WTC11 (cell line): ENCODE data around the gene ZNF747. TPM values are rescaled to one million over a fixed set of nuclear protein-coding genes. Genes with fewer than 3 reads are reported as not detected.

Experiments
- ATAC-seq: fragments of 200-7000 bp; cut with Tn5 transposase; 2 replicates; pipeline ENCODE4 v1.10.0; 2021; ENCODE audit warnings: mild to moderate bottlenecking, moderate library complexity
- CTCF ChIA-PET: fragments of 300-600 bp; sonication (Branson Sonifier 250); formaldehyde crosslinking; loops from one replicate; lab custom pipeline; 2021; ENCODE audit warnings: antibody characterized with exemption; lab: Charles Lee
- POLR2A ChIA-PET: fragments of 350-600 bp; sonication (Branson Sonifier 250); formaldehyde crosslinking; loops from one replicate; lab custom pipeline; 2021; ENCODE audit warnings: antibody characterized with exemption; lab: Charles Lee
- DNase-seq: peaks from one replicate; pipeline ENCODE4 v3.0.0; 2021; ENCODE audit warnings: low spot score
- H3K27ac Mint-ChIP-seq: 2 replicates; pipeline ENCODE4 v1.8.0; 2021; ENCODE audit warnings: mixed read lengths
- H3K27me3 Mint-ChIP-seq: 2 replicates; pipeline ENCODE4 v1.8.0; 2021; ENCODE audit warnings: low read depth, mild to moderate bottlenecking, moderate library complexity, mixed read lengths
- H3K36me3 Mint-ChIP-seq: 2 replicates; pipeline ENCODE4 v1.8.0; 2021; ENCODE audit warnings: mixed read lengths
- H3K4me1 Mint-ChIP-seq: 2 replicates; pipeline ENCODE4 v1.8.0; 2022; ENCODE audit warnings: mixed read lengths
- H3K4me3 Mint-ChIP-seq: 2 replicates; pipeline ENCODE4 v1.8.0; 2021; ENCODE audit warnings: mild to moderate bottlenecking, moderate library complexity, mixed read lengths
- H3K9me3 Mint-ChIP-seq: 2 replicates; pipeline ENCODE4 v1.8.0; 2021; ENCODE audit warnings: mixed read lengths
- GRHL2 ChIP-seq: fragments of 250-450 bp; sonication (Bioruptor Pico); IDR thresholded peaks from 2 replicates; pipeline ENCODE4 v1.8.0; 2022; ENCODE audit warnings: mild to moderate bottlenecking, moderate library complexity; ENCODE audit not compliant: insufficient replicate concordance, severe bottlenecking
- KAT7 ChIP-seq: sonication (generic); formaldehyde crosslinking; IDR thresholded peaks from 2 replicates; pipeline ENCODE4 v1.8.1; 2023; ENCODE audit warnings: missing genetic modification reagents, mild to moderate bottlenecking, borderline replicate concordance
- MXD4 ChIP-seq: fragments of 250-450 bp; sonication (Bioruptor Pico); IDR thresholded peaks from 2 replicates; pipeline ENCODE4 v1.8.0; 2021; ENCODE audit warnings: mild to moderate bottlenecking, moderate library complexity, borderline replicate concordance
- NFYB ChIP-seq: sonication (generic); formaldehyde crosslinking; conservative IDR thresholded peaks from 2 replicates; pipeline ENCODE4 v1.8.0; 2022; ENCODE audit warnings: low read depth, missing genetic modification reagents
- RELA ChIP-seq: sonication (generic); formaldehyde crosslinking; IDR thresholded peaks from 2 replicates; pipeline ENCODE4 v1.8.1; 2022; ENCODE audit warnings: missing genetic modification reagents, mild to moderate bottlenecking, borderline replicate concordance
- TCF7 ChIP-seq: sonication (generic); formaldehyde crosslinking; IDR thresholded peaks from 2 replicates; pipeline ENCODE4 v1.8.0; 2022; ENCODE audit warnings: mild to moderate bottlenecking, low read depth, missing genetic modification reagents, moderate library complexity
- TEAD4 ChIP-seq: sonication (generic); formaldehyde crosslinking; IDR thresholded peaks from 2 replicates; pipeline ENCODE4 v1.8.0; 2022; ENCODE audit warnings: mild to moderate bottlenecking, missing genetic modification reagents
- ZNF317 ChIP-seq: sonication (generic); formaldehyde crosslinking; IDR thresholded peaks from 2 replicates; pipeline ENCODE4 v1.8.1; 2023; ENCODE audit warnings: low read depth, mild to moderate bottlenecking, moderate library complexity, missing genetic modification reagents, borderline replicate concordance
- ZNF396 ChIP-seq: fragments of 250-450 bp; sonication (Bioruptor Pico); IDR thresholded peaks from 2 replicates; pipeline ENCODE4 v1.8.0; 2021; ENCODE audit warnings: mild to moderate bottlenecking, moderate library complexity, borderline replicate concordance
- ZNF671 ChIP-seq: fragments of 250-450 bp; sonication (Bioruptor Pico); IDR thresholded peaks from 2 replicates; pipeline ENCODE4 v1.8.0; 2021; ENCODE audit warnings: mild to moderate bottlenecking
- total RNA-seq: library from RNA; stranded (reverse); gene quantifications from 3 replicates; pipeline ENCODE4 v1.2.3, GENCODE V29; 2021
- TF ChIP-seq, protein P1 (sequence below): sonication (generic); formaldehyde crosslinking; IDR thresholded peaks from 2 replicates; pipeline ENCODE4 v1.8.1; 2022; ENCODE audit warnings: low read depth, missing genetic modification reagents, borderline replicate concordance
- TF ChIP-seq, protein P2 (sequence below): sonication (generic); formaldehyde crosslinking; IDR thresholded peaks from 2 replicates; pipeline ENCODE4 v1.8.1; 2022; ENCODE audit warnings: low read depth, mild to moderate bottlenecking, moderate library complexity, missing genetic modification reagents, borderline replicate concordance
- TF ChIP-seq, protein P3 (sequence below): sonication (generic); formaldehyde crosslinking; IDR thresholded peaks from 2 replicates; pipeline ENCODE4 v1.8.0; 2022; ENCODE audit warnings: mild to moderate bottlenecking, missing genetic modification reagents
- TF ChIP-seq, protein P4 (sequence below): fragments of 250-450 bp; sonication (Bioruptor Pico); IDR thresholded peaks from 2 replicates; pipeline ENCODE4 v2.1.2; 2022; ENCODE audit warnings: mild to moderate bottlenecking, moderate library complexity
- TF ChIP-seq, protein P5 (sequence below): sonication (generic); formaldehyde crosslinking; IDR thresholded peaks from 2 replicates; pipeline ENCODE4 v1.8.0; 2023; ENCODE audit warnings: mild to moderate bottlenecking, missing genetic modification reagents
- TF ChIP-seq, protein P6 (sequence below): fragments of 250-450 bp; sonication (Bioruptor Pico); IDR thresholded peaks from 2 replicates; pipeline ENCODE4 v1.8.0; 2021; ENCODE audit warnings: mild to moderate bottlenecking
- TF ChIP-seq, protein P7 (sequence below): sonication (generic); formaldehyde crosslinking; IDR thresholded peaks from 2 replicates; pipeline ENCODE4 v1.8.0; 2022; ENCODE audit warnings: mild to moderate bottlenecking, missing genetic modification reagents
- TF ChIP-seq, protein P8 (sequence below): fragments of 200-600 bp; IDR thresholded peaks from 2 replicates; pipeline ENCODE4 v1.8.0; 2022; ENCODE audit warnings: antibody characterized with exemption

ZNF747 gene
- total RNA-seq, 1 experiment from 2014 or later: 11.3 TPM

DNA sequence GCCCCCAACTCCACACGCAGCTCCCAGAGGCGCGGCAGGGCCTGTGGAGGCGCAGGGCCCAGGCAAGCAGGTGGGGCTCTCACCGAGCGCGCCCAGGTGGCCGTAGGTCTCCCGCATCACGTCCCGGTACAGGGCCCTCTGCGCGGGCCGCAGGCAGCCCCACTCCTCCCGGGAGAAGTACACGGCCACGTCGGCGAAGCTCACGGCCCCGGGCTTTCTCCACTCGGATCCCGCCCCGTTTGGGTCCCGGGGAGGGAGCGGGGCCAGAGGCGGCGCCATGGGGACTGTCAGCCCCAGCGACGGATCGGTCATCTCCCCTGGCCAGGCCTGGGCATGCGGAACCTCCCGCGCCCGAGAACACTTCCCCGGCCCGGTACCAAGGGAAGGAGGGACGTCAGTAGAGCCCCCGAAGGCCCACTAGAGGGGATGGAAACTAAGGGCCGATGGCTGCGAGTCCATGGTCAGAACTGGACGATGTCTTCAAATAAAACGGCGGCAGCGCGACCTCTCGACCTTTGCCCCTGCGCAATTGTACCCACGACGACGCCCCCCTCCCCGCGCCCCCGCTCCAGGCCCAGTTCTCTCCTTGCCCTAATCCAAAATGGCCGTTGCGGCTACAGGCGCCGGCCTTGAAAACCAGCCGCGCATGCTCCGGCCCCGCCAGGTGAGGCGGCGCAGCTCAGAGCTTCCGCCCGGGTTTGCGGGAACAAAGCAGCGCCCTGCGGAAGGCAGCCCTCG lies at the start of gene ZNF747 (continued):
- TF ChIP-seq, protein P1, sequence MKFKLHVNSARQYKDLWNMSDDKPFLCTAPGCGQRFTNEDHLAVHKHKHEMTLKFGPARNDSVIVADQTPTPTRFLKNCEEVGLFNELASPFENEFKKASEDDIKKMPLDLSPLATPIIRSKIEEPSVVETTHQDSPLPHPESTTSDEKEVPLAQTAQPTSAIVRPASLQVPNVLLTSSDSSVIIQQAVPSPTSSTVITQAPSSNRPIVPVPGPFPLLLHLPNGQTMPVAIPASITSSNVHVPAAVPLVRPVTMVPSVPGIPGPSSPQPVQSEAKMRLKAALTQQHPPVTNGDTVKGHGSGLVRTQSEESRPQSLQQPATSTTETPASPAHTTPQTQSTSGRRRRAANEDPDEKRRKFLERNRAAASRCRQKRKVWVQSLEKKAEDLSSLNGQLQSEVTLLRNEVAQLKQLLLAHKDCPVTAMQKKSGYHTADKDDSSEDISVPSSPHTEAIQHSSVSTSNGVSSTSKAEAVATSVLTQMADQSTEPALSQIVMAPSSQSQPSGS (CRISPR knock-in tag): no peak
- TF ChIP-seq ZNF671 (CRISPR knock-in tag) (no peak), NFYB (CRISPR knock-in tag) (no peak), TCF7 (CRISPR knock-in tag) (no peak), RELA (CRISPR knock-in tag) (peak; percentile 69; the same call in 1 of the 2 replicates)
- TF ChIP-seq, protein P2, sequence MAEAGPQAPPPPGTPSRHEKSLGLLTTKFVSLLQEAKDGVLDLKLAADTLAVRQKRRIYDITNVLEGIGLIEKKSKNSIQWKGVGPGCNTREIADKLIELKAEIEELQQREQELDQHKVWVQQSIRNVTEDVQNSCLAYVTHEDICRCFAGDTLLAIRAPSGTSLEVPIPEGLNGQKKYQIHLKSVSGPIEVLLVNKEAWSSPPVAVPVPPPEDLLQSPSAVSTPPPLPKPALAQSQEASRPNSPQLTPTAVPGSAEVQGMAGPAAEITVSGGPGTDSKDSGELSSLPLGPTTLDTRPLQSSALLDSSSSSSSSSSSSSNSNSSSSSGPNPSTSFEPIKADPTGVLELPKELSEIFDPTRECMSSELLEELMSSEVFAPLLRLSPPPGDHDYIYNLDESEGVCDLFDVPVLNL (CRISPR knock-in tag): no peak
- TF ChIP-seq, protein P3, sequence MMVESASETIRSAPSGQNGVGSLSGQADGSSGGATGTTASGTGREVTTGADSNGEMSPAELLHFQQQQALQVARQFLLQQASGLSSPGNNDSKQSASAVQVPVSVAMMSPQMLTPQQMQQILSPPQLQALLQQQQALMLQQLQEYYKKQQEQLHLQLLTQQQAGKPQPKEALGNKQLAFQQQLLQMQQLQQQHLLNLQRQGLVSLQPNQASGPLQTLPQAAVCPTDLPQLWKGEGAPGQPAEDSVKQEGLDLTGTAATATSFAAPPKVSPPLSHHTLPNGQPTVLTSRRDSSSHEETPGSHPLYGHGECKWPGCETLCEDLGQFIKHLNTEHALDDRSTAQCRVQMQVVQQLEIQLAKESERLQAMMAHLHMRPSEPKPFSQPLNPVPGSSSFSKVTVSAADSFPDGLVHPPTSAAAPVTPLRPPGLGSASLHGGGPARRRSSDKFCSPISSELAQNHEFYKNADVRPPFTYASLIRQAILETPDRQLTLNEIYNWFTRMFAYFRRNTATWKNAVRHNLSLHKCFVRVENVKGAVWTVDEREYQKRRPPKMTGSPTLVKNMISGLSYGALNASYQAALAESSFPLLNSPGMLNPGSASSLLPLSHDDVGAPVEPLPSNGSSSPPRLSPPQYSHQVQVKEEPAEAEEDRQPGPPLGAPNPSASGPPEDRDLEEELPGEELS (CRISPR knock-in tag): no peak; the same call in 1 of the 2 replicates
- TF ChIP-seq, protein P4, sequence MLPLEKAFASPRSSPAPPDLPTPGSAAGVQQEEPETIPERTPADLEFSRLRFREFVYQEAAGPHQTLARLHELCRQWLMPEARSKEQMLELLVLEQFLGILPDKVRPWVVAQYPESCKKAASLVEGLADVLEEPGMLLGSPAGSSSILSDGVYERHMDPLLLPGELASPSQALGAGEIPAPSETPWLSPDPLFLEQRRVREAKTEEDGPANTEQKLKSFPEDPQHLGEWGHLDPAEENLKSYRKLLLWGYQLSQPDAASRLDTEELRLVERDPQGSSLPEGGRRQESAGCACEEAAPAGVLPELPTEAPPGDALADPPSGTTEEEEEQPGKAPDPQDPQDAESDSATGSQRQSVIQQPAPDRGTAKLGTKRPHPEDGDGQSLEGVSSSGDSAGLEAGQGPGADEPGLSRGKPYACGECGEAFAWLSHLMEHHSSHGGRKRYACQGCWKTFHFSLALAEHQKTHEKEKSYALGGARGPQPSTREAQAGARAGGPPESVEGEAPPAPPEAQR (CRISPR knock-in tag): no peak
- TF ChIP-seq, protein P5, sequence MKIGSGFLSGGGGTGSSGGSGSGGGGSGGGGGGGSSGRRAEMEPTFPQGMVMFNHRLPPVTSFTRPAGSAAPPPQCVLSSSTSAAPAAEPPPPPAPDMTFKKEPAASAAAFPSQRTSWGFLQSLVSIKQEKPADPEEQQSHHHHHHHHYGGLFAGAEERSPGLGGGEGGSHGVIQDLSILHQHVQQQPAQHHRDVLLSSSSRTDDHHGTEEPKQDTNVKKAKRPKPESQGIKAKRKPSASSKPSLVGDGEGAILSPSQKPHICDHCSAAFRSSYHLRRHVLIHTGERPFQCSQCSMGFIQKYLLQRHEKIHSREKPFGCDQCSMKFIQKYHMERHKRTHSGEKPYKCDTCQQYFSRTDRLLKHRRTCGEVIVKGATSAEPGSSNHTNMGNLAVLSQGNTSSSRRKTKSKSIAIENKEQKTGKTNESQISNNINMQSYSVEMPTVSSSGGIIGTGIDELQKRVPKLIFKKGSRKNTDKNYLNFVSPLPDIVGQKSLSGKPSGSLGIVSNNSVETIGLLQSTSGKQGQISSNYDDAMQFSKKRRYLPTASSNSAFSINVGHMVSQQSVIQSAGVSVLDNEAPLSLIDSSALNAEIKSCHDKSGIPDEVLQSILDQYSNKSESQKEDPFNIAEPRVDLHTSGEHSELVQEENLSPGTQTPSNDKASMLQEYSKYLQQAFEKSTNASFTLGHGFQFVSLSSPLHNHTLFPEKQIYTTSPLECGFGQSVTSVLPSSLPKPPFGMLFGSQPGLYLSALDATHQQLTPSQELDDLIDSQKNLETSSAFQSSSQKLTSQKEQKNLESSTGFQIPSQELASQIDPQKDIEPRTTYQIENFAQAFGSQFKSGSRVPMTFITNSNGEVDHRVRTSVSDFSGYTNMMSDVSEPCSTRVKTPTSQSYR: no peak

DNA sequence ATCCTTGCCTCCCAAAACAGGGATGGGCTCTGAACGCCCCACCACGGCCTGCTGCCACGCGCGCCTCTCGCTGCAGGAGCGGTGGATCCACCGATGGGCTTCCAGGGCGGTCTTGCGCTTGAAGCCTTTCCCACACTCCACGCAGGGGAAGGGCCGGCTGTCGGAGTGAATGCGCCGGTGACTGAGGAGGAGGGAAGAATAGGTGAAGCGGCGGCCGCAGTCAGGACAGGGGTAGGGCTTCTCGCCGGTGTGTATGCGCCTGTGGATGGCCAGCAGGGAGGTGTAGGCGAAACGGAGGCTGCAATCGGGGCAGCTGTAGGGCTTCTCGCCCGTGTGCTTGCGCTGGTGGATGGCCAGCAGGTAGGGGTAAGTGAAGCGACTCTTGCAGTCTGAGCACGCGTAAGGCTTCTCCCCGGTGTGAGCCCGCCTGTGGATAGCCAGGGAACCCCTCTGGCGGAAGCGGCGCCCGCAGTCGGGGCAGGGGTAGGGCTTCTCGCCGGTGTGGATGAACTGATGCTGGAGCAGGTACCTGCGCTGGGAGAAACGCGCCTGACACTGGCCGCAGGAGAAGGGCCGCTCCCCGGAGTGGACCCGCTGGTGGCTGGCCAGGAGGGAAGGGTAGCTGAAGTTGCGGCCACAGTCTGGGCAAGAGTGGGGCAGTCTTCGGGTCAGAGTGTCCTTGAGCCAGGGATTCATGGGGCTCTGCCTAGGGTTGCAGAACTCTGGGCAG lies 48.1 kb upstream of the ZNF747 start:
- Mint-ChIP-seq H3K27ac (no peak overlapping the region), H3K9me3 (no peaks in the 10 kb centered on the region), H3K4me3 (no peak overlapping the region), H3K36me3 (peaks cover 26% of the 10 kb centered on the region), H3K4me1 (peaks cover 10% of the 10 kb centered on the region; the same call in 1 of the 2 replicates), H3K27me3 (no peaks in the 10 kb centered on the region)
- DNase-seq (no peak), ATAC-seq (no peak)
- ChIA-PET CTCF (interaction anchor here (0.6 to 1.2 kb wide), 2 partner anchors 153 to 491 kb away, joined by 3 read pairs; partner anchors contain the start of gene DCTPP1), POLR2A (interaction anchor here (1.2 kb wide), 1 partner anchor 11 kb away, joined by 4 read pairs; no protein-coding TSS in a partner anchor)
- no peak for TF ChIP-seq GRHL2
- TF ChIP-seq MXD4 (CRISPR knock-in tag): no peak
- no peak for TF ChIP-seq TEAD4 (CRISPR knock-in tag)
- TF ChIP-seq ZNF317: no peak
- no peak for TF ChIP-seq KAT7
- TF ChIP-seq, protein P6, sequence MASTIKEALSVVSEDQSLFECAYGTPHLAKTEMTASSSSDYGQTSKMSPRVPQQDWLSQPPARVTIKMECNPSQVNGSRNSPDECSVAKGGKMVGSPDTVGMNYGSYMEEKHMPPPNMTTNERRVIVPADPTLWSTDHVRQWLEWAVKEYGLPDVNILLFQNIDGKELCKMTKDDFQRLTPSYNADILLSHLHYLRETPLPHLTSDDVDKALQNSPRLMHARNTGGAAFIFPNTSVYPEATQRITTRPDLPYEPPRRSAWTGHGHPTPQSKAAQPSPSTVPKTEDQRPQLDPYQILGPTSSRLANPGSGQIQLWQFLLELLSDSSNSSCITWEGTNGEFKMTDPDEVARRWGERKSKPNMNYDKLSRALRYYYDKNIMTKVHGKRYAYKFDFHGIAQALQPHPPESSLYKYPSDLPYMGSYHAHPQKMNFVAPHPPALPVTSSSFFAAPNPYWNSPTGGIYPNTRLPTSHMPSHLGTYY (CRISPR knock-in tag): no peak
- TF ChIP-seq, protein P7, sequence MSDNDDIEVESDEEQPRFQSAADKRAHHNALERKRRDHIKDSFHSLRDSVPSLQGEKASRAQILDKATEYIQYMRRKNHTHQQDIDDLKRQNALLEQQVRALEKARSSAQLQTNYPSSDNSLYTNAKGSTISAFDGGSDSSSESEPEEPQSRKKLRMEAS (CRISPR knock-in tag): no peak
- TF ChIP-seq ZNF396 (CRISPR knock-in tag): no peak
- TF ChIP-seq, protein P8, sequence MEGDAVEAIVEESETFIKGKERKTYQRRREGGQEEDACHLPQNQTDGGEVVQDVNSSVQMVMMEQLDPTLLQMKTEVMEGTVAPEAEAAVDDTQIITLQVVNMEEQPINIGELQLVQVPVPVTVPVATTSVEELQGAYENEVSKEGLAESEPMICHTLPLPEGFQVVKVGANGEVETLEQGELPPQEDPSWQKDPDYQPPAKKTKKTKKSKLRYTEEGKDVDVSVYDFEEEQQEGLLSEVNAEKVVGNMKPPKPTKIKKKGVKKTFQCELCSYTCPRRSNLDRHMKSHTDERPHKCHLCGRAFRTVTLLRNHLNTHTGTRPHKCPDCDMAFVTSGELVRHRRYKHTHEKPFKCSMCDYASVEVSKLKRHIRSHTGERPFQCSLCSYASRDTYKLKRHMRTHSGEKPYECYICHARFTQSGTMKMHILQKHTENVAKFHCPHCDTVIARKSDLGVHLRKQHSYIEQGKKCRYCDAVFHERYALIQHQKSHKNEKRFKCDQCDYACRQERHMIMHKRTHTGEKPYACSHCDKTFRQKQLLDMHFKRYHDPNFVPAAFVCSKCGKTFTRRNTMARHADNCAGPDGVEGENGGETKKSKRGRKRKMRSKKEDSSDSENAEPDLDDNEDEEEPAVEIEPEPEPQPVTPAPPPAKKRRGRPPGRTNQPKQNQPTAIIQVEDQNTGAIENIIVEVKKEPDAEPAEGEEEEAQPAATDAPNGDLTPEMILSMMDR: no peak
- TF ChIP-seq, protein P1 (CRISPR knock-in tag): no peak
